Astrocyte of the hippocampus (primary cell): ENCODE results near the gene SERPINA6.
"Not testable (repeated sequence)": the region's sequence is repeated elsewhere in the genome, so short reads cannot be mapped to it uniquely, and the experiment has no call there.

Source experiments
- DNase-seq: peaks from one replicate; pipeline ENCODE4 v3.0.0; 2011; ENCODE audit warnings: low read depth, low spot score

The SERPINA6 gene

DNA sequence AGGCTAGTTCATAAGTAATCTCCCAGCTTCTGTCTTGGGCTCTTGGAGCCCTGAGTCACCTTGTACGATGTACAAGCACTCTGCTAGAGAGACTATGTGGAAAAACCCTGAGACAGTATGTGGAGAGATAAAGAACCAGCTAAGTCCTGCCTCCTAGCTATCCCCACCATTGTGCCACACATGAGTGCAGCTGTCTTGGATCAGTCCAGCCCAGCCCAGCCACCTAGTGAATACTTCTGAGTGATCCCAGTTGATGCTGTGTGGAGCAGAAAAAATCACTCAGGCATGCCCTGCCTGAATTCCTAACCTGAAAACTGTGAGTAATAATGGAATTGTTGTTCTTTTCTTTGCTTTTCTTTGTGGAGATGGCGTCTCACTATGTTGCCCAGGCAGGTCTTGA is 5.1 kb upstream of the SERPINA6 start:
- no peak for DNase-seq

DNA sequence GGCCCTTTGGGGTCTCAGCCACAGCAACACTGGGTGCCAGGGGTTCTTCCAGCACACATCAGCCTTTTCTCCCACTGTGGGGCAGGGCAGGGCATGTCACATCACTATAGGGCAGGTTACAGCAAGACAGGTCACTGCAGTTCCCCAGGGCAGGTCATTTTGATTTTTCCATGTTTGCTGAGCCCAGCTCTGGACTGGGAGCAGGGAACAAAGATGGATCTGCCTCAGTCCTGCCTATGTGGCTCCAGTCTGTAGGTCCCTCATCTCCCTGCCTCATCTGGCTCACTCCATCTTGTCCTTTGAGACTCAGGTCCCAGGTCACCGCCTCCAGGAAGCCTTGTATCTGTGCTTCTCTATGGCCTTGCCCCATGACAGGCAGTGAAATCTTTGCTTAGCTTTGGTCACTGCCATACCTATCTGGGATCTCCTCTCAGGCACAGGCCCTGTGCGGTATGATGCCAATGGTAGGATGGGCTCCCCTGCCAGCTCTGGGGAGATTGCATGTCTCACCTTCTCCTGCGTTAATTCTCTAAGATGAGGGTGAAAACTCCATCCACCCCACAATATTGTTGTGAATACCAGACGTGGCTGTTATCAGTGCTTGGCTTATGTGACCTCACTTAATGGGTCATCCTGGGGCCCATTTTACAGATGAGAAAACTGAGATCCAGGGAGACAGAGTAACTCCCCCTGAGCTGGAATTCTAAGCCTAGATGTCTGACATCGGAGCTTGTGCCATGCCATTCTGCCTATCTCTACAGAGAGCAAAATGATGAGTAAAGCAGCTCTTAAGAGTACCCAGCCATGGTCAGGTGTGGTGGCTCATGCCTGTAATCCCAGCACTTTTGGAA is 1.5 kb downstream of the SERPINA6 start:
- no peak for DNase-seq

DNA sequence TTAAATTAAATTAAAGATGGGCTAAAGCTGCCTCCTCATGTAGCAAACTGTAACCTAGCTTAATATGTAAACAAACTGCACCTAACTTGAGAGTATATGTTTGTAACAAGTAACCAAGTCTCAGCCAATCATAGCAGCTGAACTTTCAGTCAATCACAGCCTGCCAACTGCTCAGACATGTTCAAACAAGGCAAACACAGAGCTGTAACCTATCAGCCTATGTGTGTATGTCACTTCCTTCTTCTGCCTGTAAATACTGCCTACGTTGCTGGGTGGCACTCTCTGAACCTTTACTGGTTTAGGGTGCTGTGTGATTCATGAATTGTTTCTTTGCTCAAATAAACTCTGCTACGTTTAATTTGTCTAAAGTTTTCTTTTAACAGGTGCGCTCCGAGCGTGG is 2.9 kb downstream of the SERPINA6 start:
- DNase-seq = no peak

DNA sequence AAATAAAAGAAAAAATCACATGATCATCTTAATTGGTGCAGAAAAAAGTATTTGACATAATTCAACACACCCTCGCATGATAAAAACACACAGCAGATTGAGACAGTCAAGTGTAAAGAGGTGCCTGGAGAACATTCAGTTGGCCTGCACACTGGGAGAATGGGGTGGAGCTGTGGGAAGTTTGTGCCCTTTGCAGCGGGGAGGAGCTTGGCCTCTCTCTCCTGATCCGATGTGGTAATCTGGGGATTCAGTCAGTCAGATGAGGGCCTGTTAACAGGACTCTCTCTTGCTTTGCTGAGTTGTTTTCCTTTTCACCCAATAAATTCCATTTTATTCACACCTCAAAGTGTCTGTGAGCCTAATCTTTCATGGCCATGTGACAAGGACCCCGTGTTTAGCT is 5.9 kb downstream of the SERPINA6 start:
- no peak for DNase-seq

DNA sequence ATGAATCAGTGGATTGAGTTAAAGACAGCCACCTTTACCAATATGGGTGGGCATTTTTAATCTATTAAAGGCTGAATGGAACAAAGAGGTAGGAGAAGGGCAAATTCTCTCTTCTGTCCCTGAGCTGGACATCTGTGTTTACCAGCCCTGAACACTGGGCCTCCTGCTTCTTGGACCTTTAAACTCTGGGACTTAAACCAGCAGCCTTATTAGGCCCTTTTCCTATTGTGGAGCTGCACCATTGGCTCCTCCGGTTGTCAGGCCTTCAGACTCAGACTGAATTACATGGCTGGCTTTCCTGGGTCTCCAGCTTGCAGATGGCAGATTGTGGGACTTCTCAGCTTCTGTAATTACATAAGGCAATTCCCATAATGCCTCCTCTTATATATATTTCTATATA is 6.4 kb downstream of the SERPINA6 start:
- DNase-seq = no peak

DNA sequence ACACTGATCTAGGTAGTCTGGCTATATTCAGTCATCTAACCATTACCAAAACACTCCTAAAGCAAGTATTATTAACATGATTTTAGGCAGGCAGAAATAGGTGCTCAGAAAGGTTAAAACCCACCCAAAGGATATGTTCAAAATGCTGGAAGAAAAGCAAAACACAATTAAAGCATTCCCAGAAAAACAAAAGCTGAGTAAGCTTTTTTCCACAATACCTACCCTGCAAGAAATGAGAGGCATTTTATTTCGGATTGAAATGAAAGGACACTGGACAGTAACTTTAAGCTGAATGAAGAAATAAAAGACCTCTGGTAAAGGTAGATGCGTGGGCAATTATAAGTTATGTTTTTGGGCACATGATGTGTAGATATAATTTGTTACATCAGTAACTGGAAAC is 8.2 kb downstream of the SERPINA6 start:
- no peak for DNase-seq

DNA sequence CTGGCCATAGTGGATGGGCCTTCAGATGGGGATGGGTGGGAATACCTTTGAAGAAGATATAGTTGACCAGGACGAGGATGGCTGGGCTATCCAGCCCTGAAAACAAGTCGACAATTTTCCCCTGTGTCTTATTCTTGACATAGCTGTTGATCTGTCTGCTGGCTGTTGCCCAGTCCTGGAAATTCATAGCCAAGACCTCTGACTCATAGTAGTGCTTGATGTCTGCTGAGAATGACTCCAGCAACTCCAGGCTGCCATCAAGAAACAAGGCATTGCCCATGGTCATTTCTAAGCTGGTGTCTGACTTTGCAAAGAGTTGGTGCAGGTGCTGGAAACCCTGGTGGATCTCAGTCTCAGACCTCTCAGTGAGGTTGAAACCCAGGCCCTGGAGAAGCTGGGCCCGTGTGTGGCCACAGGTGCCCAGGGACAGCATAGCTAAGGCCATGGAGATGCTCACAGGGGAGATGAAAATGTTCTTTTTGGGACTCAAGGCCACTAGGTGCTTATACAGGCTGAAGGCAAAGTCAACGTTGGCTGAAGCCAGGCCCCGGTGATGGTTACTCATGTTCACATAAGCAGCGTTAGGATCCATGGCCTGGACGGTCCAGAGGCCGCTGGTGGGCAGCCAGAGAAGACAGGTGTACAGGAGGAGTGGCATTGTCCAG is 9.0 kb downstream of the SERPINA6 start:
- DNase-seq = peak; percentile 49

DNA sequence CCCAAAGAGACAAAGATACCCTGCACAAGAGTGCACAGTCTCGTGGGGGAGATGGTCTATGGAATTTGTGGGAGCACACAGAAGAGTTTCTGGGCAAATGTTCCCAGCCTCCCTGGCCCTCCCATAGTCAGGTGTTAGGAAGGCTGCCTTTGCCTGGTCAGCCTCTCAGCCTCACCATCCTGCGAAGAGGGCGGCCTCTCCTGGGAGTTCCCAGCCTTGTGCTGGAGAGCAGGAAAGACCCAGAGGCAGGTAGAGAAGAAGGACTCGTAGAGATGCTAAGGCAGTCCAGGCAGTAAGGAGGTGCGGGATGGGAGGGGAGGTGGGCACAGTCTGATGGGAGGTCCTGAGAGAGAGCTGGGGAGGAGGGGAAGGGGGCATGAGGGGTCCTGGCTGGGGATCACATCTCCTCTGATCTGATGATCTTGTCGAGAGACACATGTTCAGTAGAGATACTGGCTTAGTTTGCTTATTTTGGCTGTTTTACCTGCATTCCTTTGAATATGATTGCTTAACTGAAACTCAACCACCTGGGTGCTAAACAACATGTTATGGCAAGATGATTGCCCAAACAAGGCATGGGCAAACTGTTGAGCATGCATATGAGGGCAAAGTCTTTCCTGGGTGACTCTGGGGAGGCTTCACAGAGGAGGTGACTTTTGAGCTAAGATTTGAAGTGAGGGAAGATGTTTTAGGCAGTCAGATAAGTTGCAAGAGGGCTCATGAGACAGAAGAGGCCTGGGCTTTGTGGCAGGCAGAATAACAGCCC is 10.5 kb downstream of the SERPINA6 start:
- no peak for DNase-seq

DNA sequence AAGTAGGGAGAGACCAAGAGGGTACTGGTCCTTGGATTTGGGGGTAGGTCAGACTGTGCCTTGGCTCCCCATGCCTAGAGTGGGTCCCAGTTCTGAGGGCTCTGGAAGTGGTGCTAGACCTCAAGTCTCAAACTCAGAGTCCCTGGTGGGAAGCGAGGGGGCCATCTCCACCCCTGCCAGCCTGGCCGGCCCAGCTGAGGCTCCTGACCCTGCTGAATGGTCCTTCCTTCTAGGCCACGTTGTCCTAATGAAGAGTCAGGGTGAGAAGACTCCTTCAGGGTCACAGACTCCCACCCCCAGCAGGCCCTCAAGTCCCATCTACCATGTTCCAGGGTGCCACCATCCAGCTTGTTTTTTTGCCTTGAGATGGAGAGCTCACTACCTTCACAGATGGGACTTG is 12.9 kb downstream of the SERPINA6 start:
- DNase-seq = no peak

DNA sequence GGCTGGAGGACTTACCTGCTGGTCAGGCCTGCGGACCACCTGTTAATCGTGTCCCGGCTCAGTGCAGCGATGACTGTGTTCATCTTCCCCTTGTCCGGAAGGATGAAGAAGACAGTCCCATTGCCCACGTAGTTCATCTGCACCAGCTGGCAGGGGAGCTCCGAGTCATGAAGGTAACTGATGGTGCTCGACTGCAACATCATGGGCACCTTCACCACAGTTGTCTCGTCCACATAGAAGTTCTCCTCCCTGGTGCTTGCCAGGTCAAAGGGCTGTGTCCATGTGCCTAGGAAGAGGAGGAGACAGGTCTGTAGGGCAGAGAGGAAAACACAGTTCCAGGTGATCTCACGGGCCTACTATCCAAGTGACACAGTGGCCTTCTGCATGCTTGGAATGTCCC is 13.4 kb downstream of the SERPINA6 start:
- DNase-seq = no peak

DNA sequence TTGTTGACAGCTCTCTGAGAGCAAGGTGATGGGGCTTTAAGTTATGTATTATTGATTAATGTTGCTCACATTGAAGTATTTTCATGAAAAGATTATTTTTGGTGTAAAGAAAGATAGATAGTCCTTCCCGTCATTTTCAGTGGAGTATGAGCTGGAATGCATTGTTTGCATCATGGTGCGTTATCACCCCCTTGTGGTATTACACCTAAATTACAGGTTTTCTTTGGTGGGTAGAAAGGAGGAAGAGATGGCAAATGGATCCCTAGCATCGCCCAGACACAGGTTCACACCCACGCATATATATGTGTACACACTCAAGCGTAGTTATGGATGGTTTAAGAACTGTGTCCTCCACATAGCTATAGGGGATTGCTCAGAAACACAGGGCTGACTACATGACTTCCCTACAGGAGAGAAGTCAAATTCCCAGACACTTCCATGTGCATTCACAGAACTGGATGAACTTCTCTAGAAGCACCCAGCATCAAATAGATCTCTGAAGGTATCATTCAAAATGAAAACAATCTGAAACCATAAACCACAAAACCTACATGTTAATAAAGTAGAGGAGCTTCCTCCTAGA is 15.6 kb downstream of the SERPINA6 start:
- no peak for DNase-seq

DNA sequence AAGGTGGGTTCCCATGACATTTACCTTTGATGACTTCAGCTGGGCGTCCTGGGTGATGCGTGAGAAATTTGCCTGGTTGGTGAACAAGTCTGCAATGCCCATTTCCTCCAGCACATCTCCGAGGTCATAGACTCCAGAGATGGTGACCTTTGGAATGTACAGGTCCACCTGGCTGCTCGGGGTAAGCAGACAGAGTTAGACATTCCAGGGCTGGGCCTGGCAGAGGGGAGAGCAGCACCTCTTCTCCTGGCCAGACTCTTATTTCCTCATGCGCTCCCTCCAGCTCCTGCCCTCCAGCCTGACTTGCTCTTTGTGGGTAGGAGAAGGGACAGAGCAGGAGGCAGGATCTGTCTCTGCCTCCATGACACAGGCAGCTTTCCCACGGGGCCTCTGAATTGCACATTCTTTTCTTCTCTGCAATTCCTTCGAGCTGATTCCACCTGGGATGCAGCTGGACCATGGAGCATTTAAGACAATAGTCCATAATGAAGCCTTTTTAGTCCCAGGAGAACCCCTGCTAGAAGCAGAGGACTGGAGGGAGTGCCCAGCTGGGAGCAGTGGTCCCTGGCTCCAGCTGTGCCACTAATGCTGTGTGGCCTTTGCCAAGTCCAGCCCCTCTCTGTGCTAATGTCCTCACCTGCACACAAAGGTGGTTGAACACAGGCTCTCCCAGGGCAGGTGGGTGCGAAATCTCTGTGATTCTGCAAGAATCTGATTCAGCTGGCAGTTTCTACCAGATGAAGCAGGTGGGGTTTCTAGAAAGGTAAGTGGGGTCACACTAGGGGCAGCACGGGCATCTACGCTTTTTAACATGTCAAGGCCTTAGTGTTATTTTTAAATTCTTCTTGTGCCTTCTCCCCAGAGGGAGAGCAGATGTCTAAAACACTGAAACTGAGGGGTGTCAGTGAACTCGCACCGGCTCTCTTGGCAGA is 16.8 kb downstream of the SERPINA6 start:
- DNase-seq = no peak

DNA sequence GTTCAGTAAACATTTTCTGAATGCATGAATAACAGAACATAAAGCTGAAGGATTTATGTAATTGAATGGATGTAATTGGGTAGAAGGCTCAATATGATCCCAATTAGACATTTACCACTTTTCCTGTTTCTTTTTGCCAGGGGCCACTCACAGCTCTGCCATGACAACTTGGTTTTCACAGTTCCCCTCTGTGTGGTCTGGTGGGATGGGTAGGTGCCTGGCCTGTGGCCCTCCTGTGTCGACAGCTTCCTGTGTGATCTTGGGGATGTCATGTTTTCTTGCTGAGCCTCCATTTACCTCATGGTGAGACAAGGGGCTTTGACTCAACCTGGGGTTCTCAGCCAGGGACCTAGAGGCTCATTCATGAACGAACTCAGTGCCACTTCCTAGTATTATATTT is 17.5 kb downstream of the SERPINA6 start:
- no peak for DNase-seq

DNA sequence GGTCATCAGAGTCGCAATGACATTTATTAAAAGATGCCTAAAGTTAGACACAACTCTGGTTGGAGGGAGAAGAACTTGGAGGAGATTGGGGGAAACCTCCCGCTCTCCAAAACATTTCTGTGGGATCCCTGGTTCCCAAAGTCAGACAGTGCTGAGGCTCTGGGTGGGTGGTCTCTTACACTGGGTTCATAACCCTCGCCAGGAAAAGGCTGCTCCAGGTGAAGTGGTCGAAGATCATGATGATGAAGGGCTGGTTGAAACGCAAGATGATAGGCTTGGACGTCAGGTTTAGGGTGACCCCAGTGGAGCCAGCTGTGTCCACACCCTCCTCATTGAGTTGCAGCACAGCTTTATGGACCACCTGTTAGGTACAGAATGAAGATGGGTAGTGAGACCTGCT is 18.9 kb downstream of the SERPINA6 start:
- DNase-seq = no peak

DNA sequence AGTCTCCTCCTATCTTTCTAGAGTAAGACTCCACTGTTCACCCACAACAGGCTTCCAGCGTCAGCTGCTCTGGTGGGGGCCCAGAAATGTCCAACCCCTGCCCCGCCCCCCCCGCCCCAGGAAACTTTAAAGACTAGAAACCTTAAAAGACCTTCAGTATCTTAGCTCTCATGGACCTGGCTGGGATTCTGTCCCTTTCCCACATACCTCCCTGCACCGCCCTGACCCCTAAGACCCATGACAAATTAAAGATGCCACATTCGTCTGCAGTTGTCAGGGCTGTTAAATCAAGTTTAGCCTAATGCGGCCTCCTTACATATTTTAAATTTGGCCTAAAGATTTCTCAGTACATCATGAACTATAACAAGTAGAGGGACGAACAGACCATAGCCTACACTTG is 20.0 kb downstream of the SERPINA6 start:
- DNase-seq = no peak

DNA sequence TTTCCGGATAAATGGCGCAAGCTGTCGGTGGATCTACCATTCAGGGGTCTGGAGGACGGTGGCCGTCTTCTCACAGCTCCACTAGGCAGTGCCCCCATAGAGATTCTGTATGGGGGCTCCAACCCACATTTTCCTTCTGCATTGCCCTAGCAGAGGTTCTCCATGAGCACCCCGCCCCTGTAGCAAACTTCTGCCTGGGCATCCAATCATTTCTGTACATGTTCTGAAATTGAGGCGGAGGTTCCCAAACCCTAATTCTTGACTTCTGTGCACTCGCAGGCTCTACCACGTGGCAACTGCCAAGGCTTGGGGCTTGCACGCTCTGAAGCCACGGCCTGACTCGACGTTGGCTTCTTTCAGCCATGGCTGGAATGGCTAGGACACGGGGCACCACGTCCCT is 25.0 kb downstream of the SERPINA6 start:
- no peak for DNase-seq

DNA sequence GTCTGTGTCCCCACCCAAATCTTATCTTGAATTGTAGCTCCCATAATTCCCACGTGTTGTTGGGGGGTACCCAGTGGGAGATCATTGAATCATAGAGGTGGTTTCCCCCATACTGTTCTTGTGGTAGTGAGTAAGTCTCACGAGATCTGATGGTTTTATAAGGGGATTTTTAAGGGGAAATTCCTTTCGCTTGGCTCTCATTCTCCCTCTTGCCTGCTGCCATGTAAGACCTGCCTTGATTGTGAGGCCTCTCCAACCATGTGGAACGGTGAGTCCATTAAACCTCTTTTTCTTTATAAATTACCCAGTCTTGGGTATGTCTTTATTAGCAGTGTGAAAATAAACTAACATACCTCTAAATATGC is 27.0 kb downstream of the SERPINA6 start:
- DNase-seq = not testable (repeated sequence)

DNA sequence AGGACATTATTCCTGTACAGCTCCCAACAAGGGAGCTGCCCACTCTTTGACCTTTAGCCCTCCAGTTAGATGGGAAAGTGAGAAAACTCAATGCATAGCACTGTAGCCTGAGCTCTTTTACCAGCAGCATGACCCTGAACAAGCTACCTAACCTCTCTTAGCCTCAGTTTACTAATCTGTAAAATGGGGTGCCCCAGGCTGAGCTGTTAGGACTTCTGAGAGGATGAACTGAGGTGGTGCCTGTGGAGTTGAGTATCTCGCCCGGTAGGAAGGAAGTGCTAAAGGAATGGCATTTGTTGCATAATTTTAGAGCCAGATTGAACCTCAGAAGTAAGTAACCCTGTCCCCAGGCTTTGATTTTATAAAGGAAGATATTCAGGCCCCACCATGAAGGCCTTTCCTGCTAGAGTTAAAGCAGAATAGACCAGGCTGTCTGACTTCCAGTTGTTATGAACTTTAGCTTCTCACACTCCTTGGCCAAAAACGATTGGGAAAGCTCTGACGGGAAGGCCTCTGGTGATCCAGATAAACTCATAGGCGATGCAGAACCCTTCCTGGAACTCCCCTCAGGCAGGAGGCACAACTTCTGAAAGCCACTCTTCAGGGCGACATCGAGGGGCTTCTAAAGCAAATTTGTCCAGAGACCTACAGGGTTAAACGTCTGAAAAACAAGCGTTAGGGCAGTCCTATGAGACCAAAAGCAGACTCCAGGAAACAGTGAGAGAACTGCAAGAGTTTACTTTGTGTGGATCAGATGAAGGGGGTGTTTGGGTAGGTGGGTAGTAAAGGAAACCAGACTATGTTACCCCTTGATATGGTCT is 27.6 kb downstream of the SERPINA6 start:
- DNase-seq = no peak

DNA sequence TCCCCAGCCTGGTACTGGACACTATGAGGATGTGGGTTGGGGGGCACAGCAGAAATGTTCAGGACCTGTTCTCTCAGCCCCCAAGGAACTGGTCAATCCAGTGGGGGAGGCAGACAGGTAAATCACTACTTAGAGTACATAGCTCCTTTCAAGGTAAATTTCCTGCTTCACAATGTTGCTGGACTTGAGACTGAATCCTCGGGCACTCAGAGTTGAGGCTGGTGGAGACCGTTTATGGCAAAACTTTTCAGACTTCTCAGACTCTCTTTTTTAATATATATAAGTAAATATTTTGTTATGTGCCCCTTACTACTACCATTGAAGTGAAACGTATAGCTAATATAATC is 29.6 kb downstream of the SERPINA6 start:
- no peak for DNase-seq

DNA sequence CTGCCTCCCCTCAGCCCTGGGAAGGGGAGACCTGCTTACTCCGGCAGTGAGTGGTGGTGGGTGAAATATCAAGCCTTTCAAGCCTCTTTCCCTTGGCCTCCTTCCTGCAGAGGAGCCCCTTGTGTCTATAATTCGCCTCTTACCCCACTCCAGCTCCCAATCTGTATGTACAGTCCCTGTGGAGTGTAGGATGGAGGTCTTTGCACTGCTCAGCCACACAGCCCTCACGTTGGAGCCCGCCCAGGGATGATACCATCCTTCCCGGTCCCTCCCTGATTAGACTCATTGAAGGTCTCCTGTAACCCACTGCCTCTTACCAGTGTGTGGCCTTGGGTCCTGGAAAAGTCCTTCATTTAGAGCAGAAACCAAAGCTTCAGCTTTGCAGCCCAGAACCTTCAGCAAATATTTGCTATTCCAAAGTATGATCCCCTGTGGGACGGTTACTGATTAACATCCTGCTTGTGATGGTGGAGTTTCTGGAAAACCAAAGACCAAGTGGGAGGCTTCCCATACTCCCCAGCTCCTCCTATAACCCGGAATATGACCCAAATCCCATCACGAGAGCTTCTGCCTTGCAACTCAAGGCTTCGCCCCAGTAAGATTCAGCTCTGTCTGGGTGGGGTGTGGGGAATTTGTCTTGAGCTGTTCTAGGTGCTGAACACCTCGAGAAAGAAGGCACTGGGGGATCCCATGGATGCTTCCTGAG is 30.1 kb downstream of the SERPINA6 start, which contains the start of gene SERPINA10:
SERPINA10 (minus strand) TSS at position 397 of the 706 bp plus-strand sequence. CDS start 2,675 bp downstream, outside the sequence.
- no peak for DNase-seq
